GDM1 (cell line): ENCODE measurements around the gene PPP2R5E.
"Not testable (repeated sequence)": the region's sequence is repeated elsewhere in the genome, so short reads cannot be mapped to it uniquely, and the experiment has no call there.

Source experiments
- DNase-seq: peaks from one replicate; lab custom pipeline; 2025; lab: John Stamatoyannopoulos, UW

PPP2R5E gene

GRCh38 chr14:63543000-63543825 is at the start of gene PPP2R5E:
Gene PPP2R5E, minus strand, starts transcription at chr14:63543377. Its CDS starts 3,692 bp downstream, at chr14:63539685.
- peak; percentile 97 for DNase-seq

DNA sequence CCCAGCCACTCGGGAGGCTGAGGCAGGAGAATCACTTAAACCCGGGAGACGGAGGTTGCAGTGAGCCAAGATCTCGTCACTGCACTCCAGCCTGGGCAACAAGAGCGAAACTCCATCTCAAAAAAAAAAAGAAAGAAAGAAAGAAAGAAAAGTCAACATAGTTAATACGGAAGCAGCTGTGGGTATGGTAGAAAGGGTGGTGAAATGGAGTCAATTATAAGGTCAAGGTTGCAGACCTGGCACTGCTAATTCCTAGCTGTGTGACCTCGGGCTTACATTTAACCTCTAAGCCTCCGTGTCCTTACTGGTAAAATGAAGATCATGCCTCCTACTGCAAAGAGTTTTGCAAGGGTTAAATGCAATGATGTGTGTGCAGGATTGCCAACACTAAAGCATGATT is 39.9 kb upstream of the PPP2R5E start:
- not testable (repeated sequence) for DNase-seq

- no peak for DNase-seq
Observed at GRCh38 chr14:63581491-63581890, 38.3 kb upstream of the PPP2R5E start.

DNA sequence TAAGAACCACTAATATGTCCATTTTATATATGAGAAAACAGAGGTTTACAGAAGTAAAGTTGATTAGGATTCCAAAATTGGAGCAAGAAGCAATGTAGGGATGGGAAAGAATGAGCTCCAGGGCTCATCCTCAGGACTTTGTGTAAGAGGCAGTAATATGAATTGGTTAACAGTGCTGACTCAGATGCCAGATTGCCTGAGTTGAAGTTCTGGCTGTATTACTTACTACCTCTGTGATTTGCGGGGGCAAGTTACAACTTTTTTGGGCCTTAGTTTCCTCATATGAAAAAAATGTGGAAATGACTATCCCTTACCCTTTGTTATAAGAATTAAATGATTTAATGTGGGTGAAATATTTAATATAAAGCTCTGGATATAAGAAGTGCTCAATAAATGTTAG is 35.1 kb upstream of the PPP2R5E start:
- DNase-seq: no peak

GRCh38 chr14:63573581-63573980 is 30.4 kb upstream of the PPP2R5E start:
- DNase-seq: no peak

DNA sequence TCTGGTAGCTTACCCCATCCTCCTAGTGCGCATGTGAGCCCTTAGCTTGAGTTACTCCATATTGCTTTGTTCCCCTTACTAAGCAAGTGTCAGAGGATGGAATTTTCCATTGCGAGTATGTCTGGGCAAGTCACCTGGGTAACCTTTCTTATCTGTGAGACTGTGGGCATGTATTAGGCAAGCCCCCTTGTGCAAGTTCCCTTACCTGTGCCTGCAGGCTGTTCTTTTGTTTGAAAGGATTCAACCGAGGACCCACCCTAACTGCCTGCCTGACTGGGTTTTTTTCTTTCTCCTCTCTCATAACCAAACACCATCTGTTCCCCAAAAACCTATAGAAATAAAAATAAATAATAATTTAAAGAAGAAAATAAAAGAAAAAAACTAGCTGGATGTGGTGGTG is 22.3 kb upstream of the PPP2R5E start:
- no peak for DNase-seq

DNA sequence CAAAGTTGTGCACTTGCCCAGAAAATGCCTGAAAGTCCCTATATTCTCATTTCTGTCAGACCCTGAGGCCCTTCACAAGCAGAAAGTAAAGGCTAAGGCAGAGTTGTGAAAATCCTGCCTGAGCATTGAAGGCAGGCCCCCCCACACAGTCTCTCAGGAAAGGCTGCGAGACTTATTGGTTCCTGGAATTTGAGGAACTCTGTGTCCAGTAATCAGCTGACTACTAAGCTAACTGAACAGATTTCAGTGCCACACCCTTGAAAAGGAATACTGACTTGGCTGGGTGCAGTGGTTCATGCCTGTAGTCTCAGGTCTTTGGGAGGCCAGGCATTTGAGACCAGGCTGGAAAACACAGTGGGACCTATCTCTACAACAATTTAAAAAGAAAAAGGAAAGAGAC is 21.1 kb upstream of the PPP2R5E start:
- DNase-seq: no peak

DNA sequence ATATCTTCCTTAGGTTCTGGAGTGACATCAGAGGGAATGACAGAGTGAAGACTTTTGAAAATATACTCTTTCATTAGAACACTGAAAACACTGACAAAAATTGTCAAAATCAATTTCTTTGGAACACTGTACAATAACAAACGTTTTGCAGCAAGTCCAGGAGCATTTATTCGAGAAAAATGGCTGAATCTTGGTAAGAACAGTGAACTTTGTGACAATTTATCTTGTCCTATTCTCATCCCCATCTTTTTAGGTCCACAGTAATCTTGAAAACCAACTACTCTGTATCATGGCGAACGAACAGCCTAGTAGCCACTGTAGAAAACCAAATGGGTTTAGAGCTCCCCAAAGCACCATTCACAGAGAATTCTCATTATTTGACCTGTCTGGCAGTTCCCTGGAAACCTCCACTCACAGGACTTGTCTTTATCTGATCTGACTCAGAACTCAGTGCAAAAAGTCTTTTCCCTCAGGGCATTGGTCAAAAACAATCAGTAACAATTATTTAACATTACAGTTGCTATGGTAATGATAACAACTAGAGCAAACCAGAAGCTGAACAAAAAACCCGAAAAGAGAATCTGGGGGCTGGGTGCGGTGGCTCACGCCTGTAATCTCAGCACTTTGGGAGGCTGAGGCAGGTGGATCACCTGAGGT is 20.3 kb upstream of the PPP2R5E start:
- DNase-seq: no peak

- no peak for DNase-seq
Observed at GRCh38 chr14:63562405-63562804, 19.2 kb upstream of the PPP2R5E start.

DNA sequence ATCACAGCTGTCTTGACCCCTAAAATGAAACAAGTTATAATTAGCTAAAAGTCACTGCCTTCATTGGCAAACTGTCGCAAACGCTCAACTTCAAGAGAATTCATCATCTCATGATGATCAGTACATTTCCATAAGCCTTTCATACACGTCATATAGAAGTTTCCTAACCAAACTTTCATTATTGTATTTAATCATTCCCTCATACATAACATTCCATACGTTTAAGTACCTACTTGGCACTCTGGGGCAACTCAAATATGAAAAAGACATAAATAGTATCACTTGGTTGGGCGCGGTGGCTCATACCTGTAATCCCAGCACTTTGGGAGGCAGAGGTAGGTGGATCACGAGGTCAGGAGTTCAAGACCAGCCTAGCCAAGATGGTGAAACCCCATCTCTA is 12.4 kb upstream of the PPP2R5E start:
- no peak for DNase-seq

DNA sequence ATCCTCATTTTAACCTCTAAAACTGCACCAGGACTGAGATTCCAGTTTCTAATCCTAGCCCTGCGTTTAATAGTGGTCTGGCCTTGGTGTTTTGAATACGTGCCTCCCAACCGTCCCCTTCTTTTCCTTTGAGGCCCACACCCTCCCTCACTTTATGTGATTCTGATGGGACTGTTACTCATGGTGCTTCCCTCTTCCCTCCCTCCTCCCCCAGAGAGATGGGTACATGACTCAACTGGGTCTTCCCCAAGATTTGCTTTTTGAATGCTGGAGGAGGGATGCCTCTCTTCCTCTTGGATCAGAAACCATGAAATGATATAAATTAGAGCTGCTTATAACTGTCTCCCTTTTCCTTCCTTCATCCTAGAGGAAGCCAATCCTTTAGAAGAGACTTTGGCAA is 8.2 kb upstream of the PPP2R5E start:
- DNase-seq: no peak

GRCh38 chr14:63547798-63548335 is 4.7 kb upstream of the PPP2R5E start:
- no peak for DNase-seq

- DNase-seq: no peak
Observed at GRCh38 chr14:63545431-63545830, 2.3 kb upstream of the PPP2R5E start.

GRCh38 chr14:63544591-63545299 is 1.6 kb upstream of the PPP2R5E start:
- DNase-seq: no peak

- no peak for DNase-seq
Observed at GRCh38 chr14:63543826-63544406, 739 bp upstream of the PPP2R5E start.

- no peak for DNase-seq
Observed at GRCh38 chr14:63542231-63542999, 762 bp downstream of the PPP2R5E start.

GRCh38 chr14:63535918-63536317 is 7.3 kb downstream of the PPP2R5E start:
- no peak for DNase-seq

DNA sequence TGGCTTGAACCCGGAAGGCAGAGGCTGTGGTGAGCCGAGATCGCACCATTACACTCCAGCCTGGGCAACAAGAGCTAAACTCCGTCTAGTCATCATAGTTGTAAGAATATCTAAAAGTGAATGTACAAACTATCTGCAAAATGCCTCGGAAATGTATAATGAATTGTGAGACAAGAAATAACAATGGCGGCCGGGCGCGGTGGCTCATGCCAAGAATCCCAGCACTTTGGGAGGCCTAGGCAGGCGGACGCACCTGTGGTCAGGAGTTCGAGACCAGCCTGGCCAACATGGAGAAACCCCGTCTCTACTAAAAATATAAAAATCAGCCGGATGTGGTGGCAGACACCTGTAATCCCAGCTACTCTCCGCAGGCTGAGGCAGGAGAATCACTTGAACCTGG is 9.7 kb downstream of the PPP2R5E start:
- no peak for DNase-seq

DNA sequence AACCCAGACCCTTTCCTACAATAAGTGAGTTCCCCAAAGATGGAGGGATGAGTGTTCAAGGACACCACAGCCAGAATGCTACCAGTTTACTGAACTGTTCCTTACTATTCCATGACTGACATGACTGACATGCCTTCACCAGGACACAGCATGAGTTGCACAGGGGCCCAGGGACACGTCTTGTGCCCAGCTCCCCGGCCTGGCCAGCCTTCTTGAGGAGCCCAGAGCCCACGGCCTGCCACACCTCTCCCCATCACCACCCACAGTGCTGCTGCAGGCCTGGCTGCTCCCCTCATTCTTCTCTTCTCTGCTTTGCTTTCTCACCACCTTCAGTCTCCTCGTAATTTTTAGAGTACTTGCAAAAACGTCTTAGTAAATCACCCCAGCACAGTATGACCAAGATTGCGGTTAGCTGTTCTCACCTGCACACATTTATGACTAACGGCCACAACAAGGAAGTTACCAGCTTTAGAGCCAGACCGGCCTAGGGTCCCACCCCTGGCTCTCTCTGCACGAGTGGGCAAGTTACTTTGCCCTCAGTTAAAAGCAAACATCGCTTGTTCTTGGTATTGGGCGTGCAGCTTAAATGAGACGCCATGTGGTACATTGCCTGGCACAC is 18.5 kb downstream of the PPP2R5E start:
- DNase-seq: no peak

- DNase-seq: no peak
Observed at GRCh38 chr14:63523735-63524426, 19.3 kb downstream of the PPP2R5E start.
